GM13977 (cell line): ENCODE data around the gene IRF6.
A peak's percentile ranks its signal among the peaks of the same experiment; 100 is the strongest.

Source experiments
- DNase-seq: peaks from one replicate; pipeline ENCODE4 v3.0.0; 2012; ENCODE audit warnings: low spot score
- in situ Hi-C: fragments of 300-500 bp; cut with MboI; formaldehyde crosslinking; loops from one replicate; pipeline ENCODE4 v1.12.0; 2022; ENCODE audit warnings: low sequenced_read_pairs, low pct_unique_long_range_greater_than_20kb, mixed read lengths, inconsistent platforms; ENCODE audit not compliant: unreplicated experiment
- TF ChIP-seq, protein P1 (sequence below): IDR thresholded peaks from 2 replicates; pipeline ENCODE4 v1.5.1; 2012; ENCODE audit warnings: mild to moderate bottlenecking, control low read depth; ENCODE audit not compliant: insufficient read depth; ENCODE audit errors: extremely low read depth, missing control alignments

The IRF6 gene

GRCh38 chr1:209823143-209824041, 17.4 kb upstream of the IRF6 start:
- peak; percentile 43 for DNase-seq
- TF ChIP-seq, protein P1, sequence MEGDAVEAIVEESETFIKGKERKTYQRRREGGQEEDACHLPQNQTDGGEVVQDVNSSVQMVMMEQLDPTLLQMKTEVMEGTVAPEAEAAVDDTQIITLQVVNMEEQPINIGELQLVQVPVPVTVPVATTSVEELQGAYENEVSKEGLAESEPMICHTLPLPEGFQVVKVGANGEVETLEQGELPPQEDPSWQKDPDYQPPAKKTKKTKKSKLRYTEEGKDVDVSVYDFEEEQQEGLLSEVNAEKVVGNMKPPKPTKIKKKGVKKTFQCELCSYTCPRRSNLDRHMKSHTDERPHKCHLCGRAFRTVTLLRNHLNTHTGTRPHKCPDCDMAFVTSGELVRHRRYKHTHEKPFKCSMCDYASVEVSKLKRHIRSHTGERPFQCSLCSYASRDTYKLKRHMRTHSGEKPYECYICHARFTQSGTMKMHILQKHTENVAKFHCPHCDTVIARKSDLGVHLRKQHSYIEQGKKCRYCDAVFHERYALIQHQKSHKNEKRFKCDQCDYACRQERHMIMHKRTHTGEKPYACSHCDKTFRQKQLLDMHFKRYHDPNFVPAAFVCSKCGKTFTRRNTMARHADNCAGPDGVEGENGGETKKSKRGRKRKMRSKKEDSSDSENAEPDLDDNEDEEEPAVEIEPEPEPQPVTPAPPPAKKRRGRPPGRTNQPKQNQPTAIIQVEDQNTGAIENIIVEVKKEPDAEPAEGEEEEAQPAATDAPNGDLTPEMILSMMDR: peak; percentile 67
- in situ Hi-C loops: no loop called here

GRCh38 chr1:209822706-209823105, 16.8 kb upstream of the IRF6 start:
- no peak for DNase-seq
- in situ Hi-C loops: no loop called here
- TF ChIP-seq, protein P1: no peak

GRCh38 chr1:209820986-209821385, 15.0 kb upstream of the IRF6 start:
- in situ Hi-C loops: no loop called here
- TF ChIP-seq, protein P1: no peak
- DNase-seq: no peak

DNA sequence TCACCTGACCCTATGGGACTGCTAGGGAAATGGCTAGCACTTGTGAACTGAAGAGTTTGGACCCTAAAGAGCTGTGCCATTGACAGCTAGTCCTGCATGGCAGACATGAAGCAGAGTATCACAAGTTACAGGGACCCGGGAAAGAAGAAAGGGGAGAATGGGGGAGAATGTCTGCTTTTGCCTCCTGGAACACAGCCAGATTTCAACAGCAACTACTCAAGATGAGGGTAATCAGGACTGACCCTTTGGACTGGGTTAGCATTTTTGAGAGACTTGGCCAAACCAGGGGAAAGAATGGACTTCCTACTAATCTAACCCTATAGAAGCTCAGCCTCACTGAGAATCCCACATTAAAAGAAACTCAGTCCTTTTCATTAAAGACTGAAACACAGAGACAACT, 13.1 kb upstream of the IRF6 start:
- DNase-seq: no peak
- TF ChIP-seq, protein P1: no peak
- in situ Hi-C loops: no loop called here

GRCh38 chr1:209817691-209818090, 11.7 kb upstream of the IRF6 start:
- in situ Hi-C loops: no loop called here
- no peak for DNase-seq
- TF ChIP-seq, protein P1: no peak

DNA sequence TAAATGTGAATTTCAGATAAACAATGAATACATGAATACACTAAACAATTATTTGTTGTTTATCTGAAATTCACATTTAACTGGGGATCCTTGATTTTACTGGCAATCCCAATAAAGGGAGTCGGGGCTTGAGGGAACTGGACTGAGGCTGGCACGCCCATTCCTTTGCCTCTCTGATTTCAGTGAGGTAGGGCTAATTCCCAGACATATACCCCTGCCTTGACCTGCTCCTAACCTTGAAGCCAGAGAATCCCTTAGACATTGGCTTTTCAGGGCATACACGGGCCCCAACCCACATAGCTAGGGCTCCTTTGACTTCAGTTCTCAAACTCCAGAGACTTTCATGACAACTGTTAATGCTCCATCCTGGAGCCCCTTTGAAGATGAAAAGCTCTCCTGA, 11.0 kb upstream of the IRF6 start:
- TF ChIP-seq, protein P1: no peak
- in situ Hi-C loops: no loop called here
- no peak for DNase-seq

DNA sequence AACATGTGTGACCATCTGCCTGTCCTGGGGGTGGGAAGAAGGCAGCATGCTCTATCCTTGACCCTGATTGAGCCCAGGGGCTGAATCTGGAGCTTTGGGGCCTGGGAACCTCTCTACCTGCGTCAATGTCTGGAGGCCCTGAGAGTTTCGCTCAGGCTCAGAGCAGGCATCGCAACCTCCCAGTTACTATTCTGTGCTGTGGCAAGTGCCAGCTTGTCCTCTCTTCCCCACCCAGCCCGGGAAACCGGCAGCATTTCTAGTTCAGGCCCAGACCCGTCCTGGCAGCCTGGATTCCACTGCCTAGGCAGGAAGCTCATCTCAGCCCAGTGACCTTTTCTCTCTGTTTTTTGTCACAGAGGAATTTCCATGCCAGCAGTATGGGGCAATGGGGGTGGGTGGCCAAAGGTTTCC, 10.0 kb upstream of the IRF6 start:
- no peak for DNase-seq

More for the DNA sequence above, 10.0 kb upstream of the IRF6 start:
- TF ChIP-seq, protein P1: no peak
- in situ Hi-C loops: no loop called here
